ENCODE data around the gene RNF32. TPM values are rescaled to one million over a fixed set of nuclear protein-coding genes. Genes with fewer than 3 reads are reported as not detected.

The RNF32 gene
- total RNA-seq, 1 donor from 2014 or later, result 1.9 TPM

DNA sequence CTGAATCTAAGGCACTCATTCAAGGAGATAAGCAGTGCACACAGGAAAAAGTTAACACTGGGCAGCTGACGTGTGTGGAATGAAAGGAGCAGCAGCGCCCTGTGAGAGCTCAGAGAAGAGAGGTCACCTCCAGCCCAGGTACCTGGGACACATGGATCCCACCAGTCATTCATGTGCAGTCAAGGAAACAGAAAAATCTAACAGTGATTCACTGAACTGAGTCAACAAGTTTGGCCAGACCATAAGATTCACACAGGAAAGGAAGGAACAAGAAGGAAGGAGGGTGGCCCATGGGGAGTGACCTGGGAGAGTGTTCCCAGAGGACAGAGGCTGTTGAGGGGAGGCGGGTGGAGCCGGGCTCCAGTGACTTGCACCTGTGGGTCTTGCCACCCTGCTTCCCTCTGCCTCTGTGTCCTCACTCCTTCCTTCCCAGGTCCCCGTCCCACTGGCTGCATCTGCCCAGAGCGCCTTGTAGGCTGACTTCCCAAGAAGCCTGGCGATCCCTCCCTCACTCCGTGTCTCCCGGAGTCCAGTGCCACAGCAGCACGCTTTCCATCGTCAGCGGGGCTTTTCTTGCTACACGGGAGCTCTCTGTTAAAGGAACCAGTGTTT lies 27.7 kb downstream of the RNF32 start:
- no peaks in the 10 kb centered on the region for H3K9me3 ChIP-seq
- no peaks in the 10 kb centered on the region for H3K4me1 ChIP-seq
- ATAC-seq, result peak; percentile 23
- peaks cover 5% of the 10 kb centered on the region for H3K36me3 ChIP-seq
- no peak overlapping the region for H3K4me3 ChIP-seq
- TF ChIP-seq, protein P1, sequence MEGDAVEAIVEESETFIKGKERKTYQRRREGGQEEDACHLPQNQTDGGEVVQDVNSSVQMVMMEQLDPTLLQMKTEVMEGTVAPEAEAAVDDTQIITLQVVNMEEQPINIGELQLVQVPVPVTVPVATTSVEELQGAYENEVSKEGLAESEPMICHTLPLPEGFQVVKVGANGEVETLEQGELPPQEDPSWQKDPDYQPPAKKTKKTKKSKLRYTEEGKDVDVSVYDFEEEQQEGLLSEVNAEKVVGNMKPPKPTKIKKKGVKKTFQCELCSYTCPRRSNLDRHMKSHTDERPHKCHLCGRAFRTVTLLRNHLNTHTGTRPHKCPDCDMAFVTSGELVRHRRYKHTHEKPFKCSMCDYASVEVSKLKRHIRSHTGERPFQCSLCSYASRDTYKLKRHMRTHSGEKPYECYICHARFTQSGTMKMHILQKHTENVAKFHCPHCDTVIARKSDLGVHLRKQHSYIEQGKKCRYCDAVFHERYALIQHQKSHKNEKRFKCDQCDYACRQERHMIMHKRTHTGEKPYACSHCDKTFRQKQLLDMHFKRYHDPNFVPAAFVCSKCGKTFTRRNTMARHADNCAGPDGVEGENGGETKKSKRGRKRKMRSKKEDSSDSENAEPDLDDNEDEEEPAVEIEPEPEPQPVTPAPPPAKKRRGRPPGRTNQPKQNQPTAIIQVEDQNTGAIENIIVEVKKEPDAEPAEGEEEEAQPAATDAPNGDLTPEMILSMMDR (IDR thresholded peaks at IDR 0.05), result no peak
- H3K27me3 ChIP-seq, result no peaks in the 10 kb centered on the region
- DNase-seq, result no peak
- intact Hi-C loops (cut with DNase I), result no loop called here
- no peak overlapping the region for H3K27ac ChIP-seq

DNA sequence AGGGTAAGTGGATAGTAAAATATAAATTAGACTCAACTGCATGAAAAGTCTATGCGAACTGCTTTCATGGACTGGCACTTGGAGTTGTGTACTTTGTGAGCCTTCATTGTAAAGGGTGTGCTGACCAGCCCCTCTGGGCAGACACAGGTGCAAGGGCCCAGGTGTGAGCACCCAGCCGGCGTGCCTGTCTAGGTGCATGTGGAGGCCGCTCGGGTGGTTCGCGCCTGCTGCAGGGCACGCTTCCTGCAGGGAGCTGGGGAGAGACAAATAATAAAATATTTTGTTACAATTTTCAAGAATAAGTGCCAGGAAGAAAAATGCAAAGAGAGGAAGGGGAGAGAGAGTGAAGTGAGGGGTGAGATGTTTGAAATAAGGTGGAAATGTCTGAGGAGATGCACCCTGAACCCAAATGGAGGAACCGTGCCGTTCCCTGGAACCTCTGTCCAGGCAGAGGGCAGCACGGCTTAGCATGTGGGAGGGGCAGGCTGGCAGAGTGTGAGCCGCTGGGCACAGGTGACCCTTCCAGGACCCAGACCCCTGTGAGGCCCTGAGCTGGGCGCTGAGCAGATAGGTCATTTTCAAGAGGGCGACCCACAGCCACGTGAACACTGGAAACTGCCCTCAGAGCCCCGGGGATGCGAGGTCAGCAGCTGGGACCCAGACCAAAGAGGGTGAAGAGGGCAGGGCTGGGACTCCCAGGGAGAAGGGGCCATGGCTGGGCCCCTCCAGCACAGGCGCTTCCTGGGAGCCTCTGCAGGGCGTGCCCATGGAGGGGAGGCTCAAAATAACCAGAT lies 28.7 kb downstream of the RNF32 start:
- no peak overlapping the region for H3K27ac ChIP-seq
- DNase-seq, result no peak
- peak; percentile 38 for ATAC-seq
- peaks cover 5% of the 10 kb centered on the region for H3K36me3 ChIP-seq
- H3K4me3 ChIP-seq, result no peak overlapping the region
- TF ChIP-seq, protein P1 (IDR thresholded peaks at IDR 0.05), result no peak
- intact Hi-C loops (cut with DNase I), result no loop called here
- H3K9me3 ChIP-seq, result no peaks in the 10 kb centered on the region
- H3K4me1 ChIP-seq, result no peaks in the 10 kb centered on the region
- H3K27me3 ChIP-seq, result no peaks in the 10 kb centered on the region

- Histone ChIP-seq H3K4me3 (no peak overlapping the region), H3K27ac (no peak overlapping the region), H3K36me3 (peaks cover 27% of the 10 kb centered on the region), H3K4me1 (no peaks in the 10 kb centered on the region), H3K9me3 (no peaks in the 10 kb centered on the region), H3K27me3 (no peaks in the 10 kb centered on the region)
- TF ChIP-seq, protein P1 (IDR thresholded peaks at IDR 0.05), result no peak
- intact Hi-C loops (cut with DNase I), result no loop called here
- ATAC-seq, result no peak
- DNase-seq, result no peak
Observed at GRCh38 chr7:156673454-156673853, 32.9 kb downstream of the RNF32 start.

DNA sequence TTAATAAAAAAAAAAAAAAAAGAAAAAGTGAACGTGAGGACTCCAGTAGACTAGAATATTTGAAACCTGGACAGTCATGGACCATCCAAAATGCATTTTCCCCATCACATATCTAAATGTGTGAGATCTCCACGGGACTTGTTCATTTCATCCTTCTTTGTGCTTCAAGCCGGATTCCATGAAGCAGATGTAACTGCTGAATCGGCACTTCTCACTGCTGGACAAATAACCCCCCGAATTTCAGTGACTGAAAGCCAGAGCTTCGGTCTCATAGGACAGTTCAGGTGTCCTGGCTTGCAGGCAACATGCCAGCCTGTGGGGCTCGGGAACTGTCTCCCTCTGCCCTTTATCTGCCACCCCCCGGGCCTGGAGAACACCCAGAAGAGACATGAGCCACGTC lies 33.3 kb downstream of the RNF32 start:
- no peak for ATAC-seq
- H3K36me3 ChIP-seq, result peaks cover 32% of the 10 kb centered on the region

DNA sequence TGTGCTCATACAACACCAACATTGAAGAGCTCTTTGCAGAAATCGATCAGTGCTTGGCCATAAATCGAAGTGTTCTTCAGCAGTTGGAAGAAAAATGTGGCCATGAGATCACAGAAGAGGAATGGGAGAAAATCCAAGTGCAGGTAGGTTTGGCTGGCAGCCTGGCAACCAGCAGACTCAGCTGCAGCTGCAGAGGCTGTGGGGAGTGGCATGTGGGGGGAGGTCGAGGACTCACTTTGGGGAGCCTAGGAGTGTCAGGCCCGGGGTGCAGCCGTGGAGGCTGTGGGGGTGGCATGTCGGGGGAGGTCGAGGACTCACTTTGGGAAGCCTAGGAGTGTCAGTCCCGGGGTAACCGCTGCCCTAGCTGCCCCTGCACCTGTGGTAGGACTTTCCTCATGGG lies 35.1 kb downstream of the RNF32 start:
- intact Hi-C loops (cut with DNase I), result no loop called here
- no peaks in the 10 kb centered on the region for H3K9me3 ChIP-seq
- H3K27ac ChIP-seq, result no peak overlapping the region
- no peak overlapping the region for H3K4me3 ChIP-seq
- no peak for ATAC-seq
- H3K4me1 ChIP-seq, result no peaks in the 10 kb centered on the region
- H3K27me3 ChIP-seq, result no peaks in the 10 kb centered on the region
- DNase-seq, result no peak
- TF ChIP-seq, protein P1 (IDR thresholded peaks at IDR 0.05), result no peak
- H3K36me3 ChIP-seq, result peaks cover 43% of the 10 kb centered on the region

More for the DNA sequence above, 33.3 kb downstream of the RNF32 start:
- H3K27ac ChIP-seq, result no peak overlapping the region
- no peaks in the 10 kb centered on the region for H3K9me3 ChIP-seq
- H3K4me1 ChIP-seq, result no peaks in the 10 kb centered on the region
- intact Hi-C loops (cut with DNase I), result no loop called here
- no peak for DNase-seq
- TF ChIP-seq, protein P1 (IDR thresholded peaks at IDR 0.05), result no peak
- H3K4me3 ChIP-seq, result no peak overlapping the region
- no peaks in the 10 kb centered on the region for H3K27me3 ChIP-seq

Data from upper lobe of right lung (tissue), 1 donor.